DMS53 (cell line): ENCODE measurements around the gene TTC28.

ENCODE experiments used
- DNase-seq: peaks from one replicate; lab custom pipeline; 2025; lab: John Stamatoyannopoulos, UW

TTC28 gene

GRCh38 chr22:28002863-28003565, 676.6 kb downstream of the TTC28 start:
- DNase-seq = no peak

- DNase-seq = no peak
Observed at GRCh38 chr22:28002181-28002700, 677.4 kb downstream of the TTC28 start.

- DNase-seq = no peak
Observed at GRCh38 chr22:28001171-28001835, 678.3 kb downstream of the TTC28 start.

GRCh38 chr22:28000361-28000760, 679.3 kb downstream of the TTC28 start:
- no peak for DNase-seq

- no peak for DNase-seq
Observed at GRCh38 chr22:27999876-28000275, 679.8 kb downstream of the TTC28 start.

- no peak for DNase-seq
Observed at GRCh38 chr22:27998511-27999410, 680.9 kb downstream of the TTC28 start.

GRCh38 chr22:27997538-27997937, 682.1 kb downstream of the TTC28 start:
- DNase-seq = no peak

- no peak for DNase-seq
Observed at GRCh38 chr22:27996981-27997380, 682.7 kb downstream of the TTC28 start.

GRCh38 chr22:27996529-27996925, 683.1 kb downstream of the TTC28 start:
- DNase-seq = no peak

- DNase-seq = no peak
Observed at GRCh38 chr22:27995801-27996528, 683.7 kb downstream of the TTC28 start.

GRCh38 chr22:27994481-27995331, 684.9 kb downstream of the TTC28 start:
- no peak for DNase-seq

GRCh38 chr22:27993774-27994350, 685.8 kb downstream of the TTC28 start:
- no peak for DNase-seq

GRCh38 chr22:27993201-27993635, 686.4 kb downstream of the TTC28 start:
- no peak for DNase-seq

GRCh38 chr22:27992294-27993165, 687.1 kb downstream of the TTC28 start:
- no peak for DNase-seq

GRCh38 chr22:27991586-27992293, 687.9 kb downstream of the TTC28 start:
- no peak for DNase-seq

GRCh38 chr22:27990879-27991278, 688.8 kb downstream of the TTC28 start:
- DNase-seq = peak; percentile 1

GRCh38 chr22:27990451-27990840, 689.2 kb downstream of the TTC28 start:
- no peak for DNase-seq

- no peak for DNase-seq
Observed at GRCh38 chr22:27989758-27990450, 689.7 kb downstream of the TTC28 start.
